ENCODE measurements around the gene OR52B6.

GRCh38 chr11:5597953-5598352 lies 17.3 kb downstream of the OR52B6 start:
- TF ChIP-seq CTCF (conservative IDR thresholded peaks at IDR 0.05; ENCODE audit: low read length), result no peak
- TF ChIP-seq EZH2phosphoT487 (IDR thresholded peaks at IDR 0.05; ENCODE audit: borderline replicate concordance, low read depth, low read length), result no peak
